GM18873 (cell line): ENCODE data around the gene GPR158.

ENCODE experiments used
- ATAC-seq: cut with Tn5 transposase; IDR thresholded peaks from one replicate; pipeline ENCODE4 v1.9.1; 2021; ENCODE audit warnings: mild to moderate bottlenecking, moderate library complexity, moderate number of reproducible peaks; ENCODE audit not compliant: unreplicated experiment, low FRiP score

Gene GPR158

DNA sequence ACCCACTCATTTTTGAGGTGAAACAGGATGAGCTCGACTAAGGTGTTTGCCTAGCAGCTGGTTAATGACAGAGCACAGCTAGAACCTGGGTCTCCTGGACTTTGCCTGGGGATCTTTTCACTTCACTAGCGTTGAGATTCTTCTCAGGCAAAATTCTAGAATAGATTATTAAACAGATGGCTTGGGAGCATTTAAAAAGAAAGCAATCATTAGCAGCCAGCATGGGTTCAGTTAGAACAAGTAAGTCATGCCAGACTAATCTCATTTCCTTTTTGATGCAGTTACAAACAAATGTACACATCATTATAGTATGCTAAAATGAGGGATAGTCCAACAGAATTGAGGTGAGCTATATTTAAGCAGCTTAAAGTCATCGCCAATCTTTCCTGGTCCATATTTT is 467.9 kb downstream of the GPR158 start:
- no peak for ATAC-seq

DNA sequence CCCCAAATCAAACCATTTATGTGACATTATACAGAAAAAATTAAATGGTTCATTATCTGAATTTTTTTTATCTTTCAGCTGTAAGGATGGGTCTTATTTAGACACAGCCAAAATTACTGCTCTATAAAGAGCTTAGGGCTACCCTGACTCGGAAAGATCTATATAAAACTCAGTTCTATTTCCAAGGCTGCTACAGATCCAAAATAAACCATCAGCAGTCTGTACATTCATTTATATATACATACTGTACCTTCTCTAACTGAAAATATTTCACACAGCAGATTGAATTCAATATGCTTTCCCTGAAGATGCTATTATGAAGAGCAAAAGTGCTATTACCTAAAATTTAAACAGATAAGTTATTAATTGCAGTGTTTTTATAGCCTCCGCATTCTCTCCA is 471.6 kb downstream of the GPR158 start:
- no peak for ATAC-seq

DNA sequence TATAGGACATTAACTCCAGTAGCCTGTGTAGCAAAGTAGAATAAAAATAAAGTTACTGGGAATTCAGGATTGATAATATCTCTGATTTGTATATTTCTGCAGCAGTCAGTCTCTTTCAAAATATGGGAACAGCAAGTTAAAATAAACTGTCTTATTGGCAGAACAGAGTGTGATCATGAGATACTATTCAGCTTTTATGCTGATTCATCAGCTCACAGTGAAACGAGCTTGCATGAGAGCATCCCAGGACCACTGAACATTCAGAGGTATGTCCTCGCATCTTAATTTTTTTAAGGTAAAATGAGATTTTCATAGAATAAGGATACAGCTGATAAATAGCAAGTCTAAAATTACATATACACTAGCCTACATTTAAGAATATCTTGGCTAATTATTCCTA is 476.7 kb downstream of the GPR158 start:
- ATAC-seq, result no peak
